MM.1S (cell line): ENCODE measurements around the gene TMEM119.

Experiments used
- EZH2 ChIP-seq: fragments of 300-600 bp; sonication (generic); optimal IDR thresholded peaks from 2 replicates; pipeline ENCODE3; 2017; ENCODE audit warnings: low read depth, mild to moderate bottlenecking, antibody characterized with exemption, low read length, mixed read lengths
- TF ChIP-seq, protein P1 (sequence below): fragments of 300-600 bp; sonication (generic); IDR thresholded peaks from 2 replicates; pipeline ENCODE4 v1.5.1; 2016; ENCODE audit warnings: antibody characterized with exemption, low read length, mixed read lengths

DNA sequence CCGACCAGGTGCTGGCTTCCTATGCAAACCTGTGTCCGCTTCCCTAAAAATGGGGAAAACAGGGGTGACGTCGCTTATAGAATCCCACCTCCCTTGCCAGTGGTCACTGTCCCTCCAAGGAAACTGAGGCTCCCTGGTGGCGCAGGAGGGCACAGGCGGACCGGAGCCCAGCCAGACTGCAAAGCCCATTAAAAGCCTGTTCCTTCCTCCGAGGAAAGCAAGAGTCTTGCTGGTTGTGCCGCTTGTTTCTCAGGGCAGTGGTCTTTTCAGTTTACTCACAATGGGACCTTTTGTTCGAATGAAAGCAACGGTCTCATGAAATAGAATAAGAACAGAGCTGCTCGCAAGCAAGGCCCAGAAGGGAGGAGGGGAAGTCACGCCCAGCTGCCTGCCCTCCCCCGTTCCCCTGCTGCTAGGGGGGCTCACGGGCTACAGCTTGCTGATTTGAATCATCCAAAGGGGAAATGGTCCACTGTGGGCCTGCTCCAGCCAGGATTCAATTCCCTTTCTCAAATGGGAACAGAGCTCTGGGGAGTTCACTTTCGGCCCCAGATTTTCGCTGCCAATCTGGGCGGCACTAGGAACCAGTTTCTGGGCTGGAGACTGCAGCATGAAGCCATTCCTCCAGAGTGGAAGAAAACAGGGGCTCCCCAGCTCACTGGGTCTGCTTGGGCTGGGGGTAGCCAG is 40.4 kb upstream of the TMEM119 start:
- TF ChIP-seq, protein P1, sequence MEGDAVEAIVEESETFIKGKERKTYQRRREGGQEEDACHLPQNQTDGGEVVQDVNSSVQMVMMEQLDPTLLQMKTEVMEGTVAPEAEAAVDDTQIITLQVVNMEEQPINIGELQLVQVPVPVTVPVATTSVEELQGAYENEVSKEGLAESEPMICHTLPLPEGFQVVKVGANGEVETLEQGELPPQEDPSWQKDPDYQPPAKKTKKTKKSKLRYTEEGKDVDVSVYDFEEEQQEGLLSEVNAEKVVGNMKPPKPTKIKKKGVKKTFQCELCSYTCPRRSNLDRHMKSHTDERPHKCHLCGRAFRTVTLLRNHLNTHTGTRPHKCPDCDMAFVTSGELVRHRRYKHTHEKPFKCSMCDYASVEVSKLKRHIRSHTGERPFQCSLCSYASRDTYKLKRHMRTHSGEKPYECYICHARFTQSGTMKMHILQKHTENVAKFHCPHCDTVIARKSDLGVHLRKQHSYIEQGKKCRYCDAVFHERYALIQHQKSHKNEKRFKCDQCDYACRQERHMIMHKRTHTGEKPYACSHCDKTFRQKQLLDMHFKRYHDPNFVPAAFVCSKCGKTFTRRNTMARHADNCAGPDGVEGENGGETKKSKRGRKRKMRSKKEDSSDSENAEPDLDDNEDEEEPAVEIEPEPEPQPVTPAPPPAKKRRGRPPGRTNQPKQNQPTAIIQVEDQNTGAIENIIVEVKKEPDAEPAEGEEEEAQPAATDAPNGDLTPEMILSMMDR: no peak
- TF ChIP-seq EZH2: no peak
